CD4-positive, alpha-beta T cell (primary cell): Measurements from ENCODE around the gene SNED1. TPM values are rescaled to one million over a fixed set of nuclear protein-coding genes. Genes with fewer than 3 reads are reported as not detected.

Source experiments
- ATAC-seq: fragments of 200-7000 bp; cut with Tn5 transposase; one replicate; pipeline ENCODE4 v1.10.0; 2022; ENCODE audit warnings: mild to moderate bottlenecking; ENCODE audit not compliant: poor library complexity
- CTCF ChIA-PET: fragments of 350-600 bp; sonication (Branson Sonifier 250); formaldehyde crosslinking; loops from one replicate; lab custom pipeline; 2021; ENCODE audit warnings: antibody characterized with exemption, inconsistent platforms; lab: Charles Lee
- POLR2A ChIA-PET: fragments of 350-600 bp; sonication (Branson Sonifier 250); formaldehyde crosslinking; loops from one replicate; lab custom pipeline; 2021; ENCODE audit warnings: antibody characterized with exemption, inconsistent platforms; lab: Charles Lee
- DNase-seq, 14 experiments: peaks; one replicate each; pipeline ENCODE4 v3.0.0-alpha.2; 2013 to 2020; ENCODE audit warnings: mixed read lengths in 2 of 14
- H3K27ac ChIP-seq, 2 donors: one replicate each; pipeline versions ENCODE4 v1.5.1 to v1.7.0; 2013; ENCODE audit warnings: low read length in 2 of 2, low read depth in 1 of 2, mild to moderate bottlenecking in 1 of 2
- H3K27me3 ChIP-seq, 2 experiments: 1 replicate in 1 of 2; 2 replicates in 1 of 2; pipeline versions ENCODE4 v1.6.1 to v1.7.0; 2013; ENCODE audit warnings: low read length in 2 of 2, control low read depth in 1 of 2, mild to moderate bottlenecking in 1 of 2, moderate library complexity in 1 of 2; ENCODE audit not compliant: insufficient read depth in 2 of 2, control insufficient read depth in 1 of 2
- H3K36me3 ChIP-seq: one replicate; pipeline ENCODE4 v1.6.1; 2013; ENCODE audit warnings: low read length, control low read depth; ENCODE audit not compliant: insufficient read depth
- H3K4me1 ChIP-seq: one replicate; pipeline ENCODE4 v1.6.1; 2013; ENCODE audit warnings: low read length, control low read depth; ENCODE audit not compliant: insufficient read depth
- H3K4me3 ChIP-seq: one replicate; pipeline ENCODE4 v1.5.1; 2013; ENCODE audit warnings: mild to moderate bottlenecking, low read length, moderate library complexity
- H3K9me3 ChIP-seq, 2 experiments: 1 replicate in 1 of 2; 2 replicates in 1 of 2; pipeline versions ENCODE4 v1.6.1 to v1.7.0; 2013; ENCODE audit warnings: low read length in 2 of 2, mild to moderate bottlenecking in 2 of 2, control low read depth in 1 of 2, moderate library complexity in 1 of 2; ENCODE audit not compliant: control insufficient read depth in 1 of 2, insufficient read depth in 1 of 2
- H3K27ac Mint-ChIP-seq: one replicate; pipeline ENCODE4 v1.8.0; 2020; ENCODE audit warnings: mixed read lengths
- H3K27me3 Mint-ChIP-seq: one replicate; pipeline ENCODE4 v1.8.0; 2021; ENCODE audit warnings: mixed read lengths
- H3K36me3 Mint-ChIP-seq: one replicate; pipeline ENCODE4 v1.8.0; 2021; ENCODE audit warnings: low read depth, mixed read lengths
- H3K4me1 Mint-ChIP-seq: one replicate; pipeline ENCODE4 v1.8.0; 2021; ENCODE audit warnings: low read depth, mixed read lengths
- H3K4me3 Mint-ChIP-seq: one replicate; pipeline ENCODE4 v1.8.0; 2020; ENCODE audit warnings: mild to moderate bottlenecking, mixed read lengths
- H3K9me3 Mint-ChIP-seq: one replicate; pipeline ENCODE4 v1.8.0; 2020; ENCODE audit warnings: mixed read lengths
- CTCF ChIP-seq: fragments of 200-600 bp; IDR thresholded peaks from one replicate; pipeline ENCODE4 v1.8.0; 2022; ENCODE audit warnings: antibody characterized with exemption, mild to moderate bottlenecking
- intact Hi-C, 2 experiments: fragments of 100-400 bp; cut with DNase I in 1 of 2; cut with micrococcal nuclease in 1 of 2; formaldehyde crosslinking; loops; one replicate each; pipeline versions ENCODE4 v1.15.1 to v1.9.0; 2023 to 2025; cut with DNase I, micrococcal nuclease
- polyA plus RNA-seq, 2 donors: library from polyadenylated mRNA; unstranded; fragments of 120-200 nt; gene quantifications; one replicate each; pipeline ENCODE4 v1.2.1, GENCODE V29; 2013
- total RNA-seq, 174 experiments: library from RNA in 2 of 174; stranded (reverse) in 2 of 174; gene quantifications; one replicate each; pipeline ENCODE4 v1.2.3 and lab custom pipeline; 2021 to 2026

Gene SNED1
- total RNA-seq (10 to 100 TPM; 42.0 to 42.7 TPM), total RNA-seq (lab: John Stamatoyannopoulos, UW) (0.19 to 127 (median 24.6) reads per million in 172 experiments)
- 7.6 TPM for polyA plus RNA-seq (2013, experiment 1 of 2)
- polyA plus RNA-seq (2013, experiment 2 of 2), result 4.6 TPM

DNA sequence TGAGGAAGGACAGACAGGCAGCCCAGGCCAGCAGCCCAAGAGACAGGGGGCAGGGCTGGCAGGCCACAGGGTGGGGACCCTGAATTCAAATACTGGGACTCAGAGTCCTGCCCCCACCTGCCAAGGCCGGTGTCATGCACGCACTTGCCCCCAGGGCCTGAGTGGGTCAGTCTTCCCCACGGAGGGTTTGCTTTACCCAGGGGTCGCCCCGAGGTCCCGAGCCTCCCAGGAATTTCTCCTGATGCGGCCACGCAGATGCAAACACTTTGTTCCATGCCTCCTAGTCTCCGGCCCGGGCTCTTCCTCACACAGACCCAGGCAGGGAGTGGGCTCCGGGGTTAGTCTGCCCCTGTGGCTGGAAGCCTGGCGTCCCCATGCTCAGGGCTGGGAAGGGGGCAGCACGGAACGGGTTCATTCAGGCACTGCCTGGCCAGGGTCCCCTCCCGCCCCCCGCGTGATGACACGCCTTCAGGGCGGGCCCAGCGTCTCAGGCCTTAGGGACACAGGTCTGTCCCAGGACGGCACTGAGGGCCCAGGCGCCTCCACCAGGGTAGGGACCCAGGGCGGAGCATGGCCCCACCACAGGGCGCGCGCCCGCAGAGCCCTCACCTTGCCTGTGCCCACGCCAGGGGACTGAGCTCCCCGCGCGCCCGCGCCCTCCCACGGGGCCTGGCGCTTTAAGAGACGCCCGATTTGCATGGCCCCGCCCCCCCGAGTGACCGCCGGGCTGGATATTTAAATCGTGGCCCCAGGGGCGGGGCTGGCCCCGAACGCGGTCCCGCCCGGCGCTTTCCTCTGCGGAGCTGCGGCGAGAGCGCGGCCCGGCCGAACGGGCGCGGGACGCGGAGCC, at the start of gene SNED1:
SNED1 (plus strand) TSS at position 763 of the 850 bp plus-strand sequence. CDS start 220 bp downstream, outside the sequence.
- H3K4me1 ChIP-seq, result peaks cover 9% of the 10 kb centered on the region
- DNase-seq, result peak in 13 of 14 experiments; percentile 24 to 74 (median 49)
- ChIA-PET CTCF (no interaction called here), POLR2A (interaction anchor here (0.6 kb wide), 1 partner anchor 12 kb away, joined by 5 read pairs; no protein-coding TSS in a partner anchor)
- no peak for TF ChIP-seq CTCF
- intact Hi-C loops, result loop anchor here in 1 of 2 experiments (10.0 kb wide), 1 partner anchor 47 kb away; no protein-coding TSS in a partner anchor
- H3K4me1 Mint-ChIP-seq, result peaks cover 18% of the 10 kb centered on the region
- H3K27me3 Mint-ChIP-seq, result peaks cover 34% of the 10 kb centered on the region
- H3K9me3 ChIP-seq, result peaks cover 0 to 13% of the 10 kb centered on the region in 2 experiments
- H3K27ac Mint-ChIP-seq, result peak within 1 kb of the TSS; percentile 86
- peak; percentile 63 for ATAC-seq
- no peak within 1 kb of the TSS for H3K27ac ChIP-seq
- H3K36me3 ChIP-seq, result no peaks in the 10 kb centered on the region
- peaks cover 0 to 26% of the 10 kb centered on the region in 2 experiments for H3K27me3 ChIP-seq
- peak within 1 kb of the TSS; percentile 84 for H3K4me3 Mint-ChIP-seq
- H3K9me3 Mint-ChIP-seq, result no peaks in the 10 kb centered on the region
- H3K4me3 ChIP-seq, result peak within 1 kb of the TSS; percentile 52
- peaks cover 11% of the 10 kb centered on the region for H3K36me3 Mint-ChIP-seq

GRCh38 chr2:240948905-240949790, 49.3 kb upstream of the SNED1 start:
- intact Hi-C loops, result no loop called here
- DNase-seq (peak in 2 of 14 experiments; percentile 9 to 28), ATAC-seq (no peak)
- no peaks in the 10 kb centered on the region for H3K9me3 Mint-ChIP-seq
- Histone ChIP-seq H3K4me3 (no peak overlapping the region), H3K27me3 (no peaks in the 10 kb centered on the region), H3K27ac (no peak overlapping the region), H3K36me3 (no peaks in the 10 kb centered on the region), H3K4me1 (no peaks in the 10 kb centered on the region), H3K9me3 (peaks cover 0 to 22% of the 10 kb centered on the region in 2 experiments)
- ChIA-PET CTCF (no interaction called here), POLR2A (no interaction called here)
- no peak overlapping the region for H3K4me3 Mint-ChIP-seq
- no peak overlapping the region for H3K27ac Mint-ChIP-seq
- no peaks in the 10 kb centered on the region for H3K27me3 Mint-ChIP-seq
- H3K36me3 Mint-ChIP-seq, result no peaks in the 10 kb centered on the region
- H3K4me1 Mint-ChIP-seq, result no peaks in the 10 kb centered on the region
- TF ChIP-seq CTCF, result no peak
